Measurements from ENCODE around the gene POLL.
A peak's percentile ranks its signal among the peaks of the same experiment; 100 is the strongest.
"Not testable (repeated sequence)": the region's sequence is repeated elsewhere in the genome, so short reads cannot be mapped to it uniquely, and the experiment has no call there.

The POLL gene

GRCh38 chr10:101611096-101611905 is 23.2 kb upstream of the POLL start:
- no peak for DNase-seq

GRCh38 chr10:101609481-101609880 is 21.4 kb upstream of the POLL start:
- no peak for DNase-seq

GRCh38 chr10:101607124-101607523 is 19.1 kb upstream of the POLL start:
- no peak for DNase-seq

GRCh38 chr10:101602761-101603398 is 14.8 kb upstream of the POLL start:
- DNase-seq: peak; percentile 51

- DNase-seq: no peak
Observed at GRCh38 chr10:101601541-101601940, 13.5 kb upstream of the POLL start.

- no peak for DNase-seq
Observed at GRCh38 chr10:101597091-101597900, 9.2 kb upstream of the POLL start.

GRCh38 chr10:101595591-101596433 is 7.8 kb upstream of the POLL start:
- DNase-seq: no peak

GRCh38 chr10:101593331-101593730 is 5.3 kb upstream of the POLL start:
- not testable (repeated sequence) for DNase-seq

- peak; percentile 32 for DNase-seq
Observed at GRCh38 chr10:101588879-101589278, 822 bp upstream of the POLL start.

GRCh38 chr10:101585841-101586240 is 2.2 kb downstream of the POLL start:
- no peak for DNase-seq

- DNase-seq: no peak
Observed at GRCh38 chr10:101580486-101581399, 7.3 kb downstream of the POLL start.

- DNase-seq: no peak
Observed at GRCh38 chr10:101579516-101579870, 8.6 kb downstream of the POLL start.

- DNase-seq: no peak
Observed at GRCh38 chr10:101578803-101579515, 9.1 kb downstream of the POLL start.

- no peak for DNase-seq
Observed at GRCh38 chr10:101578192-101578591, 9.9 kb downstream of the POLL start.

- no peak for DNase-seq
Observed at GRCh38 chr10:101577121-101577871, 10.8 kb downstream of the POLL start.

GRCh38 chr10:101576211-101576863 is 11.7 kb downstream of the POLL start:
- no peak for DNase-seq

GRCh38 chr10:101575580-101576210 is 12.4 kb downstream of the POLL start:
- DNase-seq: no peak

- DNase-seq: no peak
Observed at GRCh38 chr10:101575091-101575490, 13.0 kb downstream of the POLL start.

Data from kidney glomerular epithelial cell (primary cell).